Superior temporal gyrus (tissue), 1 donor: ENCODE data around the gene STMP1.
"Not testable (repeated sequence)": the region's sequence is repeated elsewhere in the genome, so short reads cannot be mapped to it uniquely, and the experiment has no call there.

Source experiments
- DNase-seq: peaks from one replicate; pipeline ENCODE4 v3.0.0-alpha.2; 2016; ENCODE audit errors: extremely low spot score

Gene STMP1

GRCh38 chr7:135662373-135663114 is at the start of gene STMP1:
Gene STMP1, plus strand, starts transcription at chr7:135662514.
- peak; percentile 92 for DNase-seq

- DNase-seq, result no peak
These were observed 46.2 kb upstream of the STMP1 start for GRCh38 chr7:135616136-135616535.

GRCh38 chr7:135617781-135618180 is 44.5 kb upstream of the STMP1 start:
- DNase-seq, result no peak

- no peak for DNase-seq
These were observed 43.8 kb upstream of the STMP1 start for GRCh38 chr7:135618510-135618909.

GRCh38 chr7:135620447-135620846 is 41.9 kb upstream of the STMP1 start:
- no peak for DNase-seq

- DNase-seq, result peak; percentile 95
These were observed 41.1 kb upstream of the STMP1 start for GRCh38 chr7:135620980-135621850.

- DNase-seq, result no peak
These were observed 28.0 kb upstream of the STMP1 start for GRCh38 chr7:135634191-135634878.

GRCh38 chr7:135639690-135640089 is 22.6 kb upstream of the STMP1 start:
- DNase-seq, result not testable (repeated sequence)

- no peak for DNase-seq
These were observed 18.2 kb upstream of the STMP1 start for GRCh38 chr7:135644154-135644553.

- no peak for DNase-seq
These were observed 17.6 kb upstream of the STMP1 start for GRCh38 chr7:135644729-135645128.

- peak; percentile 85 for DNase-seq
These were observed 16.9 kb upstream of the STMP1 start for GRCh38 chr7:135645296-135645904.

GRCh38 chr7:135647755-135648154 is 14.6 kb upstream of the STMP1 start:
- no peak for DNase-seq

GRCh38 chr7:135648235-135648634 is 14.1 kb upstream of the STMP1 start:
- no peak for DNase-seq

GRCh38 chr7:135650831-135651573 is 11.3 kb upstream of the STMP1 start:
- peak; percentile 46 for DNase-seq

GRCh38 chr7:135653340-135654080 is 8.8 kb upstream of the STMP1 start:
- no peak for DNase-seq

- DNase-seq, result no peak
These were observed 3.8 kb upstream of the STMP1 start for GRCh38 chr7:135658564-135658963.

- DNase-seq, result no peak
These were observed 3.0 kb upstream of the STMP1 start for GRCh38 chr7:135659159-135659846.

- no peak for DNase-seq
These were observed 797 bp upstream of the STMP1 start for GRCh38 chr7:135661311-135662122.

- DNase-seq, result no peak
These were observed 266 bp upstream of the STMP1 start for GRCh38 chr7:135662123-135662372.
